Subcutaneous abdominal adipose tissue (tissue), 5 donors: Measurements from ENCODE around the gene OTP.
A peak's percentile ranks its signal among the peaks of the same experiment; 100 is the strongest.

ENCODE experiments used
- H3K27ac ChIP-seq: one replicate; pipeline ENCODE4 v1.7.0; 2013; ENCODE audit warnings: low read depth, mild to moderate bottlenecking, inconsistent platforms, low read length, moderate library complexity
- H3K27me3 ChIP-seq, 5 donors: one replicate each; pipeline ENCODE4 v1.7.0; 2013; ENCODE audit warnings: low read length in 5 of 5, inconsistent platforms in 1 of 5; ENCODE audit not compliant: control insufficient read depth in 5 of 5, insufficient read depth in 4 of 5
- H3K36me3 ChIP-seq, 5 donors: one replicate each; pipeline ENCODE4 v1.7.0; 2013; ENCODE audit warnings: low read length in 5 of 5; ENCODE audit not compliant: control insufficient read depth in 5 of 5, insufficient read depth in 5 of 5
- H3K4me1 ChIP-seq, 5 donors: one replicate each; pipeline ENCODE4 v1.7.0; 2013; ENCODE audit warnings: low read length in 5 of 5, mild to moderate bottlenecking in 3 of 5, moderate library complexity in 1 of 5; ENCODE audit not compliant: control insufficient read depth in 5 of 5, insufficient read depth in 5 of 5
- H3K4me3 ChIP-seq, 5 donors: one replicate each; pipeline ENCODE4 v1.7.0; 2013; ENCODE audit warnings: low read length in 5 of 5, low read depth in 1 of 5
- H3K9ac ChIP-seq, 5 donors: one replicate each; pipeline ENCODE4 v1.7.0; 2013; ENCODE audit warnings: low read length in 5 of 5, mild to moderate bottlenecking in 4 of 5, moderate library complexity in 3 of 5
- H3K9me3 ChIP-seq, 5 donors: one replicate each; pipeline ENCODE4 v1.7.0; 2013; ENCODE audit warnings: low read length in 5 of 5; ENCODE audit not compliant: control insufficient read depth in 5 of 5
- donor health status: healthy.
- donor health status: healthy.
- donor health status: healthy.
- donor health status: healthy.
- donor health status: healthy.

OTP gene

GRCh38 chr5:77637998-77638762, at the start of gene OTP:
Gene OTP, minus strand, starts transcription at chr5:77638713. Its CDS starts 164 bp downstream, at chr5:77638549.
- no peak within 1 kb of the TSS for H3K9ac ChIP-seq
- H3K4me1 ChIP-seq: peaks cover 1 to 35% (median 22%) of the 10 kb centered on the region in 5 donors
- H3K9me3 ChIP-seq: peaks cover 0 to 3% (median 0%) of the 10 kb centered on the region in 5 donors
- peak within 1 kb of the TSS in 1 of 5 donors; percentile 40 for H3K4me3 ChIP-seq
- H3K36me3 ChIP-seq: no peaks in the 10 kb centered on the region
- H3K27ac ChIP-seq: no peak within 1 kb of the TSS
- H3K27me3 ChIP-seq: peaks cover 74 to 92% (median 85%) of the 10 kb centered on the region in 5 donors

GRCh38 chr5:77683171-77683732, 44.7 kb upstream of the OTP start:
- H3K4me3 ChIP-seq: no peak overlapping the region
- H3K9ac ChIP-seq: no peak overlapping the region
- H3K9me3 ChIP-seq: no peaks in the 10 kb centered on the region
- H3K4me1 ChIP-seq: peaks cover 0 to 6% (median 0%) of the 10 kb centered on the region in 5 donors
- H3K27ac ChIP-seq: peak overlapping the region; percentile 54
- no peaks in the 10 kb centered on the region for H3K27me3 ChIP-seq
- peaks cover 4 to 10% (median 7%) of the 10 kb centered on the region in 5 donors for H3K36me3 ChIP-seq

GRCh38 chr5:77670526-77670925, 32.0 kb upstream of the OTP start:
- Histone ChIP-seq H3K4me1 (no peaks in the 10 kb centered on the region), H3K36me3 (no peaks in the 10 kb centered on the region), H3K4me3 (no peak overlapping the region), H3K9me3 (peaks cover 0 to 3% (median 0%) of the 10 kb centered on the region in 5 donors), H3K27ac (no peak overlapping the region), H3K9ac (no peak overlapping the region), H3K27me3 (peaks cover 0 to 11% (median 3%) of the 10 kb centered on the region in 5 donors)

GRCh38 chr5:77669677-77670076, 31.2 kb upstream of the OTP start:
- Histone ChIP-seq H3K27ac (no peak overlapping the region), H3K4me1 (no peaks in the 10 kb centered on the region), H3K36me3 (no peaks in the 10 kb centered on the region), H3K4me3 (no peak overlapping the region), H3K9ac (no peak overlapping the region), H3K9me3 (peaks cover 0 to 3% (median 0%) of the 10 kb centered on the region in 5 donors), H3K27me3 (peaks cover 0 to 11% (median 3%) of the 10 kb centered on the region in 5 donors)

GRCh38 chr5:77663090-77663863, 24.8 kb upstream of the OTP start:
- peaks cover 0 to 6% (median 0%) of the 10 kb centered on the region in 5 donors for H3K27me3 ChIP-seq
- no peaks in the 10 kb centered on the region for H3K4me1 ChIP-seq

GRCh38 chr5:77662635-77663034, 24.1 kb upstream of the OTP start:
- Histone ChIP-seq H3K4me1 (no peaks in the 10 kb centered on the region), H3K27ac (no peak overlapping the region), H3K36me3 (no peaks in the 10 kb centered on the region), H3K4me3 (no peak overlapping the region), H3K27me3 (peaks cover 0 to 6% (median 0%) of the 10 kb centered on the region in 5 donors), H3K9ac (no peak overlapping the region), H3K9me3 (no peaks in the 10 kb centered on the region)

More at GRCh38 chr5:77663090-77663863, 24.8 kb upstream of the OTP start:
- H3K9ac ChIP-seq: no peak overlapping the region
- H3K9me3 ChIP-seq: no peaks in the 10 kb centered on the region
- H3K4me3 ChIP-seq: no peak overlapping the region
- no peaks in the 10 kb centered on the region for H3K36me3 ChIP-seq
- no peak overlapping the region for H3K27ac ChIP-seq

GRCh38 chr5:77658662-77659061, 20.1 kb upstream of the OTP start:
- no peak overlapping the region for H3K27ac ChIP-seq
- peaks cover 0 to 2% (median 0%) of the 10 kb centered on the region in 5 donors for H3K27me3 ChIP-seq
- no peaks in the 10 kb centered on the region for H3K36me3 ChIP-seq
- no peak overlapping the region for H3K4me3 ChIP-seq
- H3K9ac ChIP-seq: no peak overlapping the region
- H3K9me3 ChIP-seq: no peaks in the 10 kb centered on the region
- H3K4me1 ChIP-seq: no peaks in the 10 kb centered on the region

- Histone ChIP-seq H3K27me3 (peaks cover 0 to 14% (median 3%) of the 10 kb centered on the region in 5 donors), H3K36me3 (no peaks in the 10 kb centered on the region)
Measured at GRCh38 chr5:77651343-77651742, 12.8 kb upstream of the OTP start.

GRCh38 chr5:77650686-77651085, 12.2 kb upstream of the OTP start:
- Histone ChIP-seq H3K9ac (no peak overlapping the region), H3K27ac (no peak overlapping the region), H3K36me3 (no peaks in the 10 kb centered on the region), H3K4me1 (peaks cover 0 to 2% (median 0%) of the 10 kb centered on the region in 5 donors), H3K27me3 (peaks cover 0 to 20% (median 5%) of the 10 kb centered on the region in 5 donors), H3K9me3 (no peaks in the 10 kb centered on the region), H3K4me3 (no peak overlapping the region)

More at GRCh38 chr5:77651343-77651742, 12.8 kb upstream of the OTP start:
- no peak overlapping the region for H3K4me3 ChIP-seq
- H3K27ac ChIP-seq: no peak overlapping the region
- no peak overlapping the region for H3K9ac ChIP-seq
- H3K9me3 ChIP-seq: no peaks in the 10 kb centered on the region
- H3K4me1 ChIP-seq: no peaks in the 10 kb centered on the region
